ENCODE data around the gene STEAP2. TPM values are rescaled to one million over a fixed set of nuclear protein-coding genes. Genes with fewer than 3 reads are reported as not detected.

The STEAP2 gene
- total and polyA plus RNA-seq, 2 donors (not counting 3 experiments of a cell fraction or from before 2014, with no cell fraction given) = 4.2 to 4.6 TPM

- ChIA-PET CTCF (no interaction called here), POLR2A (no interaction called here)
- H3K27ac ChIP-seq (ENCODE audit: insufficient read depth, low read depth, low read length) = no peak overlapping the region
- H3K9me1 ChIP-seq (replicated peaks; ENCODE audit: control insufficient read depth, extremely low read depth, insufficient read depth, low read length) = no peaks in the 10 kb centered on the region
- BruUV-seq (replicated peaks) = no TSS peak
- dilution Hi-C loops (cut with MboI; ENCODE audit: extremely low pct_ligation_motif_present, low sequenced_read_pairs) (no loop called here), intact Hi-C loops (cut with micrococcal nuclease) (no loop called here)
- H3K4me2 ChIP-seq (ENCODE audit: insufficient read depth, low read length) = no peak overlapping the region
- H4K20me1 ChIP-seq (replicated peaks; ENCODE audit: control insufficient read depth, extremely low read depth, insufficient read depth, low read length) = no peaks in the 10 kb centered on the region
- FAIRE-seq (no peak), DNase-seq (ENCODE audit: low read depth, low spot score) (no peak)
- H3K27me3 ChIP-seq (ENCODE audit: control insufficient read depth in 2 of 2, insufficient read depth in 2 of 2, low read length in 2 of 2) = no peaks in the 10 kb centered on the region
- no peaks in the 10 kb centered on the region for H3K9me3 ChIP-seq (replicated peaks; ENCODE audit: control insufficient read depth, insufficient read depth, low read length)
- H3K9ac ChIP-seq (replicated peaks; ENCODE audit: extremely low read depth, insufficient read depth, low read length) = no peak overlapping the region
- no peaks in the 10 kb centered on the region for H3K36me3 ChIP-seq (ENCODE audit: control insufficient read depth in 2 of 2, extremely low read depth in 1 of 2, insufficient read depth in 2 of 2, low read length in 2 of 2)
- H2AFZ ChIP-seq (ENCODE audit: low read depth, low read length) = no peak overlapping the region
- H3K4me3 ChIP-seq (replicated peaks in 1 of 3; ENCODE audit: insufficient read depth in 1 of 3, low read depth in 1 of 3, low read length in 3 of 3) = no peak overlapping the region
- H3K4me1 ChIP-seq (ENCODE audit: control insufficient read depth, extremely low read depth, insufficient read depth, low read length) = peaks cover 17% of the 10 kb centered on the region
- TF ChIP-seq JUN (IDR thresholded peaks at IDR 0.05; ENCODE audit: borderline replicate concordance, insufficient read depth, insufficient read length, low read depth) = no peak
- no peak for TF ChIP-seq MYC (IDR thresholded peaks at IDR 0.05; ENCODE audit: low read depth, low read length)
- no peak for TF ChIP-seq POLR2A (IDR thresholded peaks at IDR 0.05; ENCODE audit: low read depth, low read length)
- no peak for TF ChIP-seq POLR2AphosphoS5 (IDR thresholded peaks at IDR 0.05; ENCODE audit: insufficient read depth, low read depth, low read length)
- no peak for TF ChIP-seq GATA2 (IDR thresholded peaks at IDR 0.05; ENCODE audit: insufficient read depth, insufficient read length, low read depth, low read length)
- no peak for TF ChIP-seq CTCF (IDR thresholded peaks at IDR 0.05; ENCODE audit: extremely low read depth in 1 of 2, insufficient read depth in 1 of 2, low read depth in 1 of 2, low read length in 2 of 2)
- no peak for TF ChIP-seq EZH2 (IDR thresholded peaks at IDR 0.05; ENCODE audit: borderline replicate concordance, low read depth, low read length, severe bottlenecking)
- no peak for TF ChIP-seq MAX (IDR thresholded peaks at IDR 0.05; ENCODE audit: insufficient read depth, insufficient read length)
- no peak for TF ChIP-seq FOS (IDR thresholded peaks at IDR 0.05; ENCODE audit: borderline replicate concordance, insufficient read depth, low read length)
- H3K79me2 ChIP-seq (ENCODE audit: control insufficient read depth, insufficient read depth, low read length) = no peaks in the 10 kb centered on the region
These were observed 37.2 kb downstream of the STEAP2 start for GRCh38 chr7:90248706-90249105.
